ENCODE data around the gene COL23A1. TPM values are rescaled to one million over a fixed set of nuclear protein-coding genes. Genes with fewer than 3 reads are reported as not detected.

COL23A1 gene
- total RNA-seq, 2 experiments from 2014 or later = 0.21 to 0.22 TPM

- Mint-ChIP-seq H3K36me3 (no peaks in the 10 kb centered on the region), H3K27me3 (peaks cover 48% of the 10 kb centered on the region), H3K4me1 (no peaks in the 10 kb centered on the region), H3K27ac (no peak overlapping the region), H3K4me3 (no peak overlapping the region), H3K9me3 (no peaks in the 10 kb centered on the region)
- DNase-seq = no peak
These were observed 12.2 kb downstream of the COL23A1 start for GRCh38 chr5:178577944-178578343.

- DNase-seq = no peak
- no peaks in the 10 kb centered on the region for H3K4me1 Mint-ChIP-seq
- peaks cover 52% of the 10 kb centered on the region for H3K27me3 Mint-ChIP-seq
- no peak overlapping the region for H3K4me3 Mint-ChIP-seq
- H3K27ac Mint-ChIP-seq = no peak overlapping the region
- H3K36me3 Mint-ChIP-seq = no peaks in the 10 kb centered on the region
- H3K9me3 Mint-ChIP-seq = no peaks in the 10 kb centered on the region
These were observed 12.8 kb downstream of the COL23A1 start for GRCh38 chr5:178577376-178577839.

GRCh38 chr5:178576591-178577351 is 13.4 kb downstream of the COL23A1 start:
- Mint-ChIP-seq H3K4me1 (no peaks in the 10 kb centered on the region), H3K9me3 (peaks cover 4% of the 10 kb centered on the region), H3K4me3 (no peak overlapping the region), H3K27ac (no peak overlapping the region), H3K36me3 (no peaks in the 10 kb centered on the region), H3K27me3 (peaks cover 57% of the 10 kb centered on the region)
- DNase-seq = no peak

GRCh38 chr5:178573216-178573615 is 17.0 kb downstream of the COL23A1 start:
- Mint-ChIP-seq H3K27me3 (peaks cover 57% of the 10 kb centered on the region), H3K4me3 (no peak overlapping the region), H3K36me3 (no peaks in the 10 kb centered on the region), H3K4me1 (no peaks in the 10 kb centered on the region), H3K9me3 (peaks cover 4% of the 10 kb centered on the region), H3K27ac (no peak overlapping the region)
- DNase-seq = no peak

- H3K9me3 Mint-ChIP-seq = peaks cover 4% of the 10 kb centered on the region
- H3K4me1 Mint-ChIP-seq = no peaks in the 10 kb centered on the region
- H3K27me3 Mint-ChIP-seq = peaks cover 52% of the 10 kb centered on the region
- no peaks in the 10 kb centered on the region for H3K36me3 Mint-ChIP-seq
- DNase-seq = no peak
- no peak overlapping the region for H3K4me3 Mint-ChIP-seq
- H3K27ac Mint-ChIP-seq = no peak overlapping the region
These were observed 17.6 kb downstream of the COL23A1 start for GRCh38 chr5:178572617-178573016.

- no peak overlapping the region for H3K4me3 Mint-ChIP-seq
These were observed 20.7 kb downstream of the COL23A1 start for GRCh38 chr5:178569485-178569884.

GRCh38 chr5:178564811-178565550 is 25.2 kb downstream of the COL23A1 start:
- H3K4me3 Mint-ChIP-seq = no peak overlapping the region
- no peak overlapping the region for H3K27ac Mint-ChIP-seq
- no peaks in the 10 kb centered on the region for H3K9me3 Mint-ChIP-seq
- peaks cover 29% of the 10 kb centered on the region for H3K27me3 Mint-ChIP-seq
- H3K4me1 Mint-ChIP-seq = peaks cover 2% of the 10 kb centered on the region
- H3K36me3 Mint-ChIP-seq = peaks cover 2% of the 10 kb centered on the region
- DNase-seq = no peak

More at GRCh38 chr5:178569485-178569884, 20.7 kb downstream of the COL23A1 start:
- H3K27me3 Mint-ChIP-seq = peaks cover 43% of the 10 kb centered on the region
- H3K9me3 Mint-ChIP-seq = peaks cover 4% of the 10 kb centered on the region
- H3K36me3 Mint-ChIP-seq = no peaks in the 10 kb centered on the region
- no peak for DNase-seq
- no peaks in the 10 kb centered on the region for H3K4me1 Mint-ChIP-seq
- H3K27ac Mint-ChIP-seq = no peak overlapping the region

- H3K36me3 Mint-ChIP-seq = peaks cover 2% of the 10 kb centered on the region
- peaks cover 2% of the 10 kb centered on the region for H3K4me1 Mint-ChIP-seq
- H3K27me3 Mint-ChIP-seq = peaks cover 29% of the 10 kb centered on the region
- H3K27ac Mint-ChIP-seq = no peak overlapping the region
- H3K4me3 Mint-ChIP-seq = no peak overlapping the region
- H3K9me3 Mint-ChIP-seq = no peaks in the 10 kb centered on the region
- DNase-seq = no peak
These were observed 25.8 kb downstream of the COL23A1 start for GRCh38 chr5:178564397-178564796.

- DNase-seq = no peak
- peaks cover 2% of the 10 kb centered on the region for H3K36me3 Mint-ChIP-seq
- no peak overlapping the region for H3K27ac Mint-ChIP-seq
- H3K4me1 Mint-ChIP-seq = peaks cover 2% of the 10 kb centered on the region
- peaks cover 25% of the 10 kb centered on the region for H3K27me3 Mint-ChIP-seq
- no peak overlapping the region for H3K4me3 Mint-ChIP-seq
- no peaks in the 10 kb centered on the region for H3K9me3 Mint-ChIP-seq
These were observed 26.6 kb downstream of the COL23A1 start for GRCh38 chr5:178563621-178564020.

- peaks cover 2% of the 10 kb centered on the region for H3K4me1 Mint-ChIP-seq
- no peak overlapping the region for H3K27ac Mint-ChIP-seq
- H3K4me3 Mint-ChIP-seq = no peak overlapping the region
- H3K9me3 Mint-ChIP-seq = no peaks in the 10 kb centered on the region
- DNase-seq = no peak
- peaks cover 2% of the 10 kb centered on the region for H3K36me3 Mint-ChIP-seq
- H3K27me3 Mint-ChIP-seq = peaks cover 29% of the 10 kb centered on the region
These were observed 28.4 kb downstream of the COL23A1 start for GRCh38 chr5:178561746-178562264.

GRCh38 chr5:178560911-178561310 is 29.3 kb downstream of the COL23A1 start:
- peaks cover 2% of the 10 kb centered on the region for H3K4me1 Mint-ChIP-seq
- peaks cover 27% of the 10 kb centered on the region for H3K27me3 Mint-ChIP-seq
- DNase-seq = no peak
- H3K4me3 Mint-ChIP-seq = no peak overlapping the region
- H3K27ac Mint-ChIP-seq = no peak overlapping the region
- H3K9me3 Mint-ChIP-seq = no peaks in the 10 kb centered on the region
- H3K36me3 Mint-ChIP-seq = peaks cover 2% of the 10 kb centered on the region

- H3K4me3 Mint-ChIP-seq = no peak overlapping the region
- H3K27ac Mint-ChIP-seq = no peak overlapping the region
- peaks cover 2% of the 10 kb centered on the region for H3K4me1 Mint-ChIP-seq
- H3K27me3 Mint-ChIP-seq = peaks cover 15% of the 10 kb centered on the region
- no peaks in the 10 kb centered on the region for H3K9me3 Mint-ChIP-seq
- H3K36me3 Mint-ChIP-seq = peaks cover 2% of the 10 kb centered on the region
- DNase-seq = no peak
These were observed 32.8 kb downstream of the COL23A1 start for GRCh38 chr5:178557416-178557815.

GRCh38 chr5:178555771-178556211 is 34.4 kb downstream of the COL23A1 start:
- Mint-ChIP-seq H3K4me1 (no peaks in the 10 kb centered on the region), H3K27ac (no peak overlapping the region), H3K36me3 (no peaks in the 10 kb centered on the region), H3K27me3 (peaks cover 10% of the 10 kb centered on the region), H3K9me3 (no peaks in the 10 kb centered on the region), H3K4me3 (no peak overlapping the region)
- DNase-seq = no peak

- no peak overlapping the region for H3K27ac Mint-ChIP-seq
- no peaks in the 10 kb centered on the region for H3K4me1 Mint-ChIP-seq
These were observed 35.2 kb downstream of the COL23A1 start for GRCh38 chr5:178555005-178555404.

GRCh38 chr5:178554311-178554710 is 35.9 kb downstream of the COL23A1 start:
- Mint-ChIP-seq H3K4me1 (no peaks in the 10 kb centered on the region), H3K36me3 (no peaks in the 10 kb centered on the region), H3K27me3 (peaks cover 10% of the 10 kb centered on the region), H3K9me3 (no peaks in the 10 kb centered on the region), H3K4me3 (no peak overlapping the region), H3K27ac (no peak overlapping the region)
- DNase-seq = no peak

More at GRCh38 chr5:178555005-178555404, 35.2 kb downstream of the COL23A1 start:
- Mint-ChIP-seq H3K27me3 (peaks cover 10% of the 10 kb centered on the region), H3K4me3 (no peak overlapping the region), H3K9me3 (no peaks in the 10 kb centered on the region), H3K36me3 (no peaks in the 10 kb centered on the region)
- no peak for DNase-seq

All from activated naive CD8-positive, alpha-beta T cell treated with anti-CD3 and anti-CD28 coated beads for 36 hours (primary cell).